ENCODE measurements around the gene SLC28A2. TPM values are rescaled to one million over a fixed set of nuclear protein-coding genes. Genes with fewer than 3 reads are reported as not detected.

The SLC28A2 gene
- total and polyA plus RNA-seq, 2 of the 13 experiments (the other 11 are each of a cell fraction or from before 2014, with no cell fraction given), result 0.01 to 0.11 TPM

DNA sequence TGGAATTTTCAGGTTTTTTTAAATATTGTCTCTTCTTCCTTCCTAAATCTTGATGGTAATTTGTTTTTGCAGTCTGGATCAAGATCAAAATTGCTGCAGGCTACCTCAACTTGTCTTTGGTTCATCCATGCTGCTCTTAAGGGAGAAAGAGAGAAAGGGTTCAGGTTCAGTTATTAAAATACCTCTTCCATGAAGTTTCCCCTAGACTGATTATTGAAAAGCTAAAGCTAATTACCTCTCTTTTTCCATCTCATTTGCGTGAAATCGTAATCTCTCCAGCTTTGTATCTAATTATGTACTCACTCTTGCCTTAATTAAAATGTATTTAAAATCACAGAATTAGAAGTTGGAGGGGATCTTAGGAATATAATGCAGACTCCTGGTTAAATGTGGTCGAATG is 52.7 kb downstream of the SLC28A2 start:
- CTCF ChIA-PET (ENCODE audit: low intra/inter-chr PET ratio, low total read pairs), result no interaction called here
- intact Hi-C loops (cut with micrococcal nuclease; ENCODE audit: unreplicated experiment), result no loop called here

More for the DNA sequence above, 52.7 kb downstream of the SLC28A2 start:
- no peak for DNase-seq (ENCODE audit: low spot score)
- POLR2A ChIA-PET, result interaction anchor here (1.9 to 2.3 kb wide), 2 partner anchors 25 to 97 kb away, joined by 4 to 8 read pairs; a partner anchor contains a TSS
- peaks cover 53% of the 10 kb centered on the region for H3K4me1 ChIP-seq (ENCODE audit: insufficient read depth, low read length)
- 95% methylated on average over 3 of the region's 3 CpGs for WGBS (ENCODE audit: low lambda C conversion rate)
- H3K4me3 ChIP-seq (replicated peaks in 1 of 3; ENCODE audit: insufficient read depth in 1 of 3, low read depth in 2 of 3, low read length in 3 of 3), result no peak overlapping the region
- H3K9me3 ChIP-seq (ENCODE audit: low read length), result peaks cover 10% of the 10 kb centered on the region
- H3K36me3 ChIP-seq (replicated peaks in 1 of 2; ENCODE audit: control insufficient read depth in 1 of 2, insufficient read depth in 2 of 2, low read length in 2 of 2), result no peaks in the 10 kb centered on the region
- H4K20me1 ChIP-seq (ENCODE audit: insufficient read depth, low read length), result no peaks in the 10 kb centered on the region
- no peak for ATAC-seq
- no peak overlapping the region for H3K27ac ChIP-seq (ENCODE audit: extremely low read length, insufficient read depth, low read length)
- no peak overlapping the region for H3K4me2 ChIP-seq (ENCODE audit: low read depth, low read length)
- no TSS peak for BruUV-seq (replicated peaks)
- no peak for FAIRE-seq
- no peak overlapping the region for H3K9ac ChIP-seq (ENCODE audit: insufficient read depth, low read depth, low read length)
- in situ Hi-C loops (cut with HindIII; ENCODE audit: extremely low pct_ligation_motif_present, low pct_unique_long_range_greater_than_20kb), result loop anchor here (5.0 kb wide), 1 partner anchor 98 kb away; a partner anchor contains a TSS
- no peak overlapping the region for H2AFZ ChIP-seq (ENCODE audit: low read length)
- H3K27me3 ChIP-seq (ENCODE audit: control insufficient read depth in 1 of 2, insufficient read depth in 2 of 2, low read length in 2 of 2), result no peaks in the 10 kb centered on the region
- no peaks in the 10 kb centered on the region for H3K79me2 ChIP-seq (ENCODE audit: insufficient read depth, low read length)
- no peak for TF ChIP-seq PCBP2 (optimal IDR thresholded peaks at IDR 0.05; ENCODE audit: low read depth, low read length, poor library complexity, severe bottlenecking)
- TF ChIP-seq ZSCAN12 (CRISPR knock-in tag; IDR thresholded peaks at IDR 0.05), result no peak
- TF ChIP-seq ZNF335 (CRISPR knock-in tag; IDR thresholded peaks at IDR 0.05), result no peak
- no peak for TF ChIP-seq FOXJ3 (CRISPR knock-in tag; IDR thresholded peaks at IDR 0.05; ENCODE audit: borderline replicate concordance)
- TF ChIP-seq, protein P1, sequence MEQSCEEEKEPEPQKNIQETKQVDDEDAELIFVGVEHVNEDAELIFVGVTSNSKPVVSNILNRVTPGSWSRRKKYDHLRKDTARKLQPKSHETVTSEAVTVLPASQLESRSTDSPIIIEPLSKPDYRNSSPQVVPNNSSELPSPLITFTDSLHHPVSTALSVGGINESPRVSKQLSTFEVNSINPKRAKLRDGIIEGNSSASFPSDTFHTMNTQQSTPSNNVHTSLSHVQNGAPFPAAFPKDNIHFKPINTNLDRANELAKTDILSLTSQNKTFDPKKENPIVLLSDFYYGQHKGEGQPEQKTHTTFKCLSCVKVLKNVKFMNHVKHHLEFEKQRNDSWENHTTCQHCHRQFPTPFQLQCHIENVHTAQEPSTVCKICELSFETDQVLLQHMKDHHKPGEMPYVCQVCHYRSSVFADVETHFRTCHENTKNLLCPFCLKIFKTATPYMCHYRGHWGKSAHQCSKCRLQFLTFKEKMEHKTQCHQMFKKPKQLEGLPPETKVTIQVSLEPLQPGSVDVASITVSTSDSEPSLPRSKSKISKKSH (CRISPR knock-in tag; IDR thresholded peaks at IDR 0.05; ENCODE audit: borderline replicate concordance), result no peak
- TF ChIP-seq, protein P2, sequence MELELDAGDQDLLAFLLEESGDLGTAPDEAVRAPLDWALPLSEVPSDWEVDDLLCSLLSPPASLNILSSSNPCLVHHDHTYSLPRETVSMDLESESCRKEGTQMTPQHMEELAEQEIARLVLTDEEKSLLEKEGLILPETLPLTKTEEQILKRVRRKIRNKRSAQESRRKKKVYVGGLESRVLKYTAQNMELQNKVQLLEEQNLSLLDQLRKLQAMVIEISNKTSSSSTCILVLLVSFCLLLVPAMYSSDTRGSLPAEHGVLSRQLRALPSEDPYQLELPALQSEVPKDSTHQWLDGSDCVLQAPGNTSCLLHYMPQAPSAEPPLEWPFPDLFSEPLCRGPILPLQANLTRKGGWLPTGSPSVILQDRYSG (CRISPR knock-in tag; IDR thresholded peaks at IDR 0.05), result no peak
- TF ChIP-seq, protein P3, sequence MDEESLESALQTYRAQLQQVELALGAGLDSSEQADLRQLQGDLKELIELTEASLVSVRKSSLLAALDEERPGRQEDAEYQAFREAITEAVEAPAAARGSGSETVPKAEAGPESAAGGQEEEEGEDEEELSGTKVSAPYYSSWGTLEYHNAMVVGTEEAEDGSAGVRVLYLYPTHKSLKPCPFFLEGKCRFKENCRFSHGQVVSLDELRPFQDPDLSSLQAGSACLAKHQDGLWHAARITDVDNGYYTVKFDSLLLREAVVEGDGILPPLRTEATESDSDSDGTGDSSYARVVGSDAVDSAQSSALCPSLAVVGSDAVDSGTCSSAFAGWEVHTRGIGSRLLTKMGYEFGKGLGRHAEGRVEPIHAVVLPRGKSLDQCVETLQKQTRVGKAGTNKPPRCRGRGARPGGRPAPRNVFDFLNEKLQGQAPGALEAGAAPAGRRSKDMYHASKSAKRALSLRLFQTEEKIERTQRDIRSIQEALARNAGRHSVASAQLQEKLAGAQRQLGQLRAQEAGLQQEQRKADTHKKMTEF (CRISPR knock-in tag; IDR thresholded peaks at IDR 0.05), result no peak
- TF ChIP-seq CHD2 (IDR thresholded peaks at IDR 0.05; ENCODE audit: low read depth, low read length), result no peak
- no peak for TF ChIP-seq FOXK1 (CRISPR knock-in tag; IDR thresholded peaks at IDR 0.05; ENCODE audit: borderline replicate concordance, low read depth)
- TF ChIP-seq CC2D1A (CRISPR knock-in tag; IDR thresholded peaks at IDR 0.05), result no peak
